ENCODE measurements around the gene TWF2. TPM values are rescaled to one million over a fixed set of nuclear protein-coding genes. Genes with fewer than 3 reads are reported as not detected.

Gene TWF2
- polyA plus RNA-seq, 1 donor from 2014 or later: 61.7 TPM

DNA sequence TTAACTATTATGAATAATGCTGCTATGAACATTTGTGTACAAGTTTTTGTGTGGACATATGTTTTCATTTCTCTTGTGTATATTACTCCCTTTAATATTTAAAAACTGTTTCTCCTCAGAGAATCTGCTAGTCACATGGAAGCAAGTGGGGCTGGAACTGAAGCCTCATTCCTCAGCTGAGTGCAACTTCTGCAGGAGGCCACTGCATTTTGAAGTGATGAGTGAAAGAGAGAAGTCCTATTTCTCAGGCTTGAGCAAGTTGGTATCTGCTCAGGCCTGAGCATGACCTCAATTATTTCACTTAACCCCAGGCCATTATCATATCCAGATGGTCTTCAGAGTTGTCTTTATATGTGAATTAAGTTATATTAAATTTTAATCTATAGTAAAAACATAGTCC lies 25.1 kb downstream of the TWF2 start:
- no peaks in the 10 kb centered on the region for H3K79me2 ChIP-seq (replicated peaks; ENCODE audit: insufficient read depth, low read length)
- TF ChIP-seq MXI1 (conservative IDR thresholded peaks at IDR 0.05; ENCODE audit: poor library complexity, severe bottlenecking) (no peak), SMC3 (conservative IDR thresholded peaks at IDR 0.05; ENCODE audit: poor library complexity) (no peak), EZH2 (IDR thresholded peaks at IDR 0.05; ENCODE audit: borderline replicate concordance, insufficient read depth, low read length, poor library complexity, severe bottlenecking) (no peak), TAF1 (IDR thresholded peaks at IDR 0.05; ENCODE audit: low read depth) (no peak), EP300 (conservative IDR thresholded peaks at IDR 0.05; ENCODE audit: poor library complexity, severe bottlenecking) (no peak), POLR2AphosphoS5 (IDR thresholded peaks at IDR 0.05) (no peak), RAD21 (conservative IDR thresholded peaks at IDR 0.05) (no peak)
- TF ChIP-seq, protein P1, sequence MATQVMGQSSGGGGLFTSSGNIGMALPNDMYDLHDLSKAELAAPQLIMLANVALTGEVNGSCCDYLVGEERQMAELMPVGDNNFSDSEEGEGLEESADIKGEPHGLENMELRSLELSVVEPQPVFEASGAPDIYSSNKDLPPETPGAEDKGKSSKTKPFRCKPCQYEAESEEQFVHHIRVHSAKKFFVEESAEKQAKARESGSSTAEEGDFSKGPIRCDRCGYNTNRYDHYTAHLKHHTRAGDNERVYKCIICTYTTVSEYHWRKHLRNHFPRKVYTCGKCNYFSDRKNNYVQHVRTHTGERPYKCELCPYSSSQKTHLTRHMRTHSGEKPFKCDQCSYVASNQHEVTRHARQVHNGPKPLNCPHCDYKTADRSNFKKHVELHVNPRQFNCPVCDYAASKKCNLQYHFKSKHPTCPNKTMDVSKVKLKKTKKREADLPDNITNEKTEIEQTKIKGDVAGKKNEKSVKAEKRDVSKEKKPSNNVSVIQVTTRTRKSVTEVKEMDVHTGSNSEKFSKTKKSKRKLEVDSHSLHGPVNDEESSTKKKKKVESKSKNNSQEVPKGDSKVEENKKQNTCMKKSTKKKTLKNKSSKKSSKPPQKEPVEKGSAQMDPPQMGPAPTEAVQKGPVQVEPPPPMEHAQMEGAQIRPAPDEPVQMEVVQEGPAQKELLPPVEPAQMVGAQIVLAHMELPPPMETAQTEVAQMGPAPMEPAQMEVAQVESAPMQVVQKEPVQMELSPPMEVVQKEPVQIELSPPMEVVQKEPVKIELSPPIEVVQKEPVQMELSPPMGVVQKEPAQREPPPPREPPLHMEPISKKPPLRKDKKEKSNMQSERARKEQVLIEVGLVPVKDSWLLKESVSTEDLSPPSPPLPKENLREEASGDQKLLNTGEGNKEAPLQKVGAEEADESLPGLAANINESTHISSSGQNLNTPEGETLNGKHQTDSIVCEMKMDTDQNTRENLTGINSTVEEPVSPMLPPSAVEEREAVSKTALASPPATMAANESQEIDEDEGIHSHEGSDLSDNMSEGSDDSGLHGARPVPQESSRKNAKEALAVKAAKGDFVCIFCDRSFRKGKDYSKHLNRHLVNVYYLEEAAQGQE (IDR thresholded peaks at IDR 0.05; ENCODE audit: borderline replicate concordance): no peak
- TF ChIP-seq, protein P2, sequence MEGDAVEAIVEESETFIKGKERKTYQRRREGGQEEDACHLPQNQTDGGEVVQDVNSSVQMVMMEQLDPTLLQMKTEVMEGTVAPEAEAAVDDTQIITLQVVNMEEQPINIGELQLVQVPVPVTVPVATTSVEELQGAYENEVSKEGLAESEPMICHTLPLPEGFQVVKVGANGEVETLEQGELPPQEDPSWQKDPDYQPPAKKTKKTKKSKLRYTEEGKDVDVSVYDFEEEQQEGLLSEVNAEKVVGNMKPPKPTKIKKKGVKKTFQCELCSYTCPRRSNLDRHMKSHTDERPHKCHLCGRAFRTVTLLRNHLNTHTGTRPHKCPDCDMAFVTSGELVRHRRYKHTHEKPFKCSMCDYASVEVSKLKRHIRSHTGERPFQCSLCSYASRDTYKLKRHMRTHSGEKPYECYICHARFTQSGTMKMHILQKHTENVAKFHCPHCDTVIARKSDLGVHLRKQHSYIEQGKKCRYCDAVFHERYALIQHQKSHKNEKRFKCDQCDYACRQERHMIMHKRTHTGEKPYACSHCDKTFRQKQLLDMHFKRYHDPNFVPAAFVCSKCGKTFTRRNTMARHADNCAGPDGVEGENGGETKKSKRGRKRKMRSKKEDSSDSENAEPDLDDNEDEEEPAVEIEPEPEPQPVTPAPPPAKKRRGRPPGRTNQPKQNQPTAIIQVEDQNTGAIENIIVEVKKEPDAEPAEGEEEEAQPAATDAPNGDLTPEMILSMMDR (IDR thresholded peaks at IDR 0.05; ENCODE audit: poor library complexity, severe bottlenecking): no peak
- no peak overlapping the region for H2AFZ ChIP-seq (ENCODE audit: low read depth, low read length)
- no peak overlapping the region for H3K4me3 ChIP-seq (ENCODE audit: low read length)
- no peaks in the 10 kb centered on the region for H3K9me3 ChIP-seq (ENCODE audit: low read length)
- H3K36me3 ChIP-seq (ENCODE audit: insufficient read depth, low read length): peaks cover 3% of the 10 kb centered on the region
- no peak overlapping the region for H3K27ac ChIP-seq (ENCODE audit: low read length)
- no peaks in the 10 kb centered on the region for H3K9me2 ChIP-seq (ENCODE audit: insufficient read depth, low read length)
- H3K9ac ChIP-seq (ENCODE audit: low read length): no peak overlapping the region
- H4K20me1 ChIP-seq (ENCODE audit: insufficient read depth): no peaks in the 10 kb centered on the region
- no peaks in the 10 kb centered on the region for H3K27me3 ChIP-seq (ENCODE audit: insufficient read depth, low read depth, low read length)
- H3K4me2 ChIP-seq (ENCODE audit: low read length): no peak overlapping the region
- H3F3A ChIP-seq (ENCODE audit: insufficient read depth, low read length, poor library complexity, severe bottlenecking): no peaks in the 10 kb centered on the region

- H3K27ac ChIP-seq (ENCODE audit: low read length): no peak overlapping the region
- H2AFZ ChIP-seq (ENCODE audit: low read depth, low read length): no peak overlapping the region
- no peak for TF ChIP-seq EZH2 (IDR thresholded peaks at IDR 0.05; ENCODE audit: borderline replicate concordance, insufficient read depth, low read length, poor library complexity, severe bottlenecking)
- TF ChIP-seq POLR2AphosphoS5 (IDR thresholded peaks at IDR 0.05): no peak
- no peak for TF ChIP-seq MXI1 (conservative IDR thresholded peaks at IDR 0.05; ENCODE audit: poor library complexity, severe bottlenecking)
- no peak for TF ChIP-seq RAD21 (conservative IDR thresholded peaks at IDR 0.05)
- TF ChIP-seq, protein P2 (IDR thresholded peaks at IDR 0.05; ENCODE audit: poor library complexity, severe bottlenecking): no peak
- no peak for TF ChIP-seq EP300 (conservative IDR thresholded peaks at IDR 0.05; ENCODE audit: poor library complexity, severe bottlenecking)
- TF ChIP-seq, protein P1 (IDR thresholded peaks at IDR 0.05; ENCODE audit: borderline replicate concordance): no peak
- no peak for TF ChIP-seq SMC3 (conservative IDR thresholded peaks at IDR 0.05; ENCODE audit: poor library complexity)
- no peaks in the 10 kb centered on the region for H4K20me1 ChIP-seq (ENCODE audit: insufficient read depth)
- H3F3A ChIP-seq (ENCODE audit: insufficient read depth, low read length, poor library complexity, severe bottlenecking): no peaks in the 10 kb centered on the region
- H3K9me3 ChIP-seq (ENCODE audit: low read length): no peaks in the 10 kb centered on the region
- no peaks in the 10 kb centered on the region for H3K9me2 ChIP-seq (ENCODE audit: insufficient read depth, low read length)
- H3K4me3 ChIP-seq (ENCODE audit: low read length): no peak overlapping the region
- no peak overlapping the region for H3K9ac ChIP-seq (ENCODE audit: low read length)
- H3K4me2 ChIP-seq (ENCODE audit: low read length): no peak overlapping the region
- no peaks in the 10 kb centered on the region for H3K79me2 ChIP-seq (replicated peaks; ENCODE audit: insufficient read depth, low read length)
- H3K27me3 ChIP-seq (ENCODE audit: insufficient read depth, low read depth, low read length): no peaks in the 10 kb centered on the region
- H3K36me3 ChIP-seq (ENCODE audit: insufficient read depth, low read length): peaks cover 3% of the 10 kb centered on the region
These were observed 26.0 kb downstream of the TWF2 start for GRCh38 chr3:52213005-52213404.

All from neural cell (in vitro differentiated cells).